Large intestine (tissue), 12 donors: ENCODE results near the gene SREK1IP1. TPM values are rescaled to one million over a fixed set of nuclear protein-coding genes. Genes with fewer than 3 reads are reported as not detected.

Source experiments
- DNase-seq, 2 donors: peaks; one replicate each; pipeline versions ENCODE4 v3.0.0 to v3.0.0-alpha.2; 2013
- H3K27ac ChIP-seq: one replicate; pipeline ENCODE4 v1.5.1; 2013; ENCODE audit warnings: low read length
- H3K27me3 ChIP-seq: 2 replicates; pipeline ENCODE4 v1.6.1; 2013; ENCODE audit warnings: low read length; ENCODE audit not compliant: control insufficient read depth, insufficient read depth
- H3K36me3 ChIP-seq: 2 replicates; pipeline ENCODE4 v1.6.1; 2013; ENCODE audit warnings: low read length; ENCODE audit not compliant: control insufficient read depth, insufficient read depth
- H3K4me1 ChIP-seq: one replicate; pipeline ENCODE4 v1.6.1; 2013; ENCODE audit warnings: low read length; ENCODE audit not compliant: control insufficient read depth, insufficient read depth
- H3K4me3 ChIP-seq: one replicate; pipeline ENCODE4 v1.5.1; 2013; ENCODE audit warnings: low read length
- H3K9me3 ChIP-seq: one replicate; pipeline ENCODE4 v1.6.1; 2013; ENCODE audit warnings: mild to moderate bottlenecking, low read depth, low read length, moderate library complexity; ENCODE audit not compliant: control insufficient read depth
- WGBS: methylation state at CpG from one replicate; pipeline ENCODE4 v1.1.5; 2013; ENCODE audit warnings: low lambda C conversion rate; ENCODE audit not compliant: insufficient coverage; 5-methylcytosine and 5-hydroxymethylcytosine counted together
- long read RNA-seq, 11 donors: transcript quantifications; one replicate each; lab custom pipeline, GENCODE V29; 2026
- polyA plus RNA-seq: library from polyadenylated mRNA; unstranded; fragments of 120-200 nt; gene quantifications from one replicate; pipeline ENCODE4 v1.2.1, GENCODE V29; 2013

The SREK1IP1 gene
- polyA plus RNA-seq, result 14.7 TPM
- long read RNA-seq, donor 1, full-length matches to known transcripts, result 22 of 35 reads
- long read RNA-seq, donor 1, partial matches to known transcripts, result 13 of 35 reads
- long read RNA-seq, donor 1, other reads (novel, unspliced or antisense), result 0 of 35 reads
- long read RNA-seq, donor 2, full-length matches to known transcripts, result 45 of 69 reads
- long read RNA-seq, donor 2, partial matches to known transcripts, result 24 of 69 reads
- long read RNA-seq, donor 2, other reads (novel, unspliced or antisense), result 0 of 69 reads
- long read RNA-seq, donor 3, full-length matches to known transcripts, result 57 of 93 reads
- long read RNA-seq, donor 3, partial matches to known transcripts, result 36 of 93 reads
- long read RNA-seq, donor 3, other reads (novel, unspliced or antisense), result 0 of 93 reads
- long read RNA-seq, donor 4, full-length matches to known transcripts, result 5 of 5 reads
- long read RNA-seq, donor 4, partial matches to known transcripts, result 0 of 5 reads
- long read RNA-seq, donor 4, other reads (novel, unspliced or antisense), result 0 of 5 reads
- long read RNA-seq, donor 5, full-length matches to known transcripts, result 37 of 50 reads
- long read RNA-seq, donor 5, partial matches to known transcripts, result 13 of 50 reads
- long read RNA-seq, donor 5, other reads (novel, unspliced or antisense), result 0 of 50 reads
- long read RNA-seq, donor 6, full-length matches to known transcripts, result 30 of 116 reads
- long read RNA-seq, donor 6, partial matches to known transcripts, result 74 of 116 reads
- long read RNA-seq, donor 6, other reads (novel, unspliced or antisense), result 12 of 116 reads
- long read RNA-seq, donor 7, full-length matches to known transcripts, result 24 of 34 reads
- long read RNA-seq, donor 7, partial matches to known transcripts, result 10 of 34 reads
- long read RNA-seq, donor 7, other reads (novel, unspliced or antisense), result 0 of 34 reads
- long read RNA-seq, donor 8, full-length matches to known transcripts, result 69 of 166 reads
- long read RNA-seq, donor 8, partial matches to known transcripts, result 75 of 166 reads
- long read RNA-seq, donor 8, other reads (novel, unspliced or antisense), result 22 of 166 reads
- long read RNA-seq, donor 9, full-length matches to known transcripts, result 34 of 48 reads
- long read RNA-seq, donor 9, partial matches to known transcripts, result 14 of 48 reads
- long read RNA-seq, donor 9, other reads (novel, unspliced or antisense), result 0 of 48 reads
- long read RNA-seq, donor 10, full-length matches to known transcripts, result 44 of 136 reads
- long read RNA-seq, donor 10, partial matches to known transcripts, result 82 of 136 reads
- long read RNA-seq, donor 10, other reads (novel, unspliced or antisense), result 10 of 136 reads
- long read RNA-seq, donor 11, full-length matches to known transcripts, result 34 of 47 reads
- long read RNA-seq, donor 11, partial matches to known transcripts, result 13 of 47 reads
- long read RNA-seq, donor 11, other reads (novel, unspliced or antisense), result 0 of 47 reads

DNA sequence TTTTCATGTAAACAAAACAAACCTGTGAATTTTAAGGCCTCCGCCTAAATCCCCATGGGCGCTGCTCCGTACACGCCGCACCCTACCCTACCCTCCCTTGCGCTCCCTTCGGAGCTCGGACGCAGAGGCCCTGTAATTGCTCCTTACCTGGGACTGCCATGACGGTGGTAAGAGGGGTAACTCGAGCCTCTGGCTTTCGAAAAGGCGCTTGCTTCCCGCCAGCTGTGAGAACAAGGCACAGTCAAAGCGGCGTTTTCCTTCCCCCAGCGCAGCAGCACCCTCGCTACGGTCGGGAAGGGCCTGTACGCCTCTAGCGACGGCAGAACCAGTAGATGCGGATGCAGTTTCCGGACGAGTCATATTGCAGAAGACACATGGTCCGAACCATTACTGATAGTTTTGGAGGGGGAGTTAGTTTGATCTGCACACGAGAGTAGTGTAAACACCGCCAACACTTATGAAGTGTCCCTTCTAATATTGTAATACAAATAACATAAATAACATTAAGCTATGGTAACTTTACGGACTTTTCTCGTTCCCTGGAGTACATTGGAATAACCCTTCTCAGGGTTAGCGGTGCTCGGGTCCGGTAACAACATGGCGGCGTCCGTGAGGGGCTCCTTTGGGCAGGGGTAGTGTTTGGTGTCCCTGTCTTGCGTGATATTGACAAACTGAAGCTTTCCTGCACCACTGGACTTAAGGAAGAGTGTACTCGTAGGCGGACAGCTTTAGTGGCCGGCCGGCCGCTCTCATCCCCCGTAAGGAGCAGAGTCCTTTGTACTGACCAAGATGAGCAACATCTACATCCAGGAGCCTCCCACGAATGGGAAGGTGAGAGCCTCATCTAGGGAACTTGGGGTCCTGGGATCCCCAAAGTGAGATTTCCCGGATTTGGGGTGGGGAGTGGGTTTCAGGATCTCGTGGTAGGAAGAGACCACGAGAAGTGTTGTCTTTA, at the start of gene SREK1IP1, which contains the start of gene CWC27:
Gene SREK1IP1 (minus strand): TSS at position 334 of the 955 bp plus-strand sequence. CDS start 174 bp downstream, at position 160.
Gene CWC27 (plus strand): TSS at position 573 of the 955 bp plus-strand sequence. CDS start 217 bp downstream, at position 790.
- Histone ChIP-seq H3K4me1 (peaks cover 24% of the 10 kb centered on the region), H3K36me3 (peaks cover 11% of the 10 kb centered on the region), H3K9me3 (no peaks in the 10 kb centered on the region), H3K27me3 (no peaks in the 10 kb centered on the region), H3K4me3 (peak within 1 kb of the TSS; percentile 72), H3K27ac (peak within 1 kb of the TSS; percentile 83)
- peak; percentile 83 to 94 for DNase-seq
- no CpG with 5 or more reads among the region's 48 CpGs for WGBS

DNA sequence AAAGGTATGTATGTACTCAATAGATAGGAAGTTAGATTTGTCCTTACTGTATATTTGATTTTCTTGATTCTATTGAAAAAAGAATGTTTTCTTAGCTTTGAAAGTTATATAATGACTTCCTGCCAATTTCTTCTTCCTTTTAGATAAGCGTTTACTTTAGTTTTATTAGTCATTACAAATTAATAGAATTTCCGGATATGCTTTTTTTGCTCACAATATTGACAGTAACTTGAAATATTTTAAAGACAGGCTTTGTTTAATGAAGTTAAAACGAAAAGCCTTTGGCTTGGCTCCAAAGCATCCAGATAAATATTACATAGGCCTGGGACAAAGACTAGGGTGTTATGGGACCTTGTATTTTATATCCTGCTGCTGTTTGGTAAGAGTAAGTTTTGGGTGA, 49.8 kb upstream of the SREK1IP1 start:
- no peaks in the 10 kb centered on the region for H3K9me3 ChIP-seq
- 77% methylated on average over 1 of the region's 3 CpGs for WGBS
- H3K4me1 ChIP-seq, result no peaks in the 10 kb centered on the region
- no peak overlapping the region for H3K4me3 ChIP-seq
- DNase-seq, result no peak
- H3K27me3 ChIP-seq, result no peaks in the 10 kb centered on the region
- H3K36me3 ChIP-seq, result peaks cover 9% of the 10 kb centered on the region
- H3K27ac ChIP-seq, result no peak overlapping the region

- Histone ChIP-seq H3K9me3 (no peaks in the 10 kb centered on the region), H3K36me3 (peaks cover 9% of the 10 kb centered on the region), H3K27me3 (no peaks in the 10 kb centered on the region), H3K4me3 (no peak overlapping the region), H3K27ac (no peak overlapping the region), H3K4me1 (no peaks in the 10 kb centered on the region)
- no CpG with 5 or more reads among the region's 2 CpGs for WGBS
- no peak for DNase-seq
Measured at GRCh38 chr5:64814073-64814472, 45.6 kb upstream of the SREK1IP1 start.

- WGBS, result no CpG with 5 or more reads among the region's 1 CpG
- peak; percentile 21 to 29 for DNase-seq
- no peak overlapping the region for H3K4me3 ChIP-seq
- no peak overlapping the region for H3K27ac ChIP-seq
- no peaks in the 10 kb centered on the region for H3K4me1 ChIP-seq
- H3K27me3 ChIP-seq, result no peaks in the 10 kb centered on the region
- no peaks in the 10 kb centered on the region for H3K9me3 ChIP-seq
- H3K36me3 ChIP-seq, result peaks cover 13% of the 10 kb centered on the region
Measured at GRCh38 chr5:64811050-64811640, 42.7 kb upstream of the SREK1IP1 start.

GRCh38 chr5:64807520-64807919, 39.0 kb upstream of the SREK1IP1 start:
- Histone ChIP-seq H3K4me3 (no peak overlapping the region), H3K27ac (no peak overlapping the region), H3K36me3 (peaks cover 12% of the 10 kb centered on the region), H3K4me1 (no peaks in the 10 kb centered on the region), H3K27me3 (no peaks in the 10 kb centered on the region), H3K9me3 (no peaks in the 10 kb centered on the region)
- DNase-seq, result no peak
- WGBS, result 81% methylated on average over 5 of the region's 5 CpGs

DNA sequence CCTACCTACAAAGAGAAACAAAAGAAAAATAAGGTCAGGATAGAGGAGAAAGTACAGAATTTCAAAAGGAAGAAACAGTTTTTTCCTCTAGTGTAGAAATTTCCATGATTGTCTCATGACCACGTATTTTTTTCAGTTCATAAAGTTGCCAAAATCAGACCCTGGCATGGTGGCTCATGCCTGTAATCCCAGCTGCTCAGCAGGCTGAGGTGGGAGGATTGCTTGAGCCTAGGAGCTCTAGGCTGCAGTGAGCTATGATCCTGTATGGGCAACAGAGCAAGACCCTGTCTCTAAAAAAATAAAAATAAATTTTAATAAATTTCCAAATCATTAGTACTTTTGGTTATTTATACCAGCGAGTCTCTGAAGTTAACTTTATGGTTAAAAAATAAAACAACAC, 38.0 kb upstream of the SREK1IP1 start:
- H3K36me3 ChIP-seq, result peaks cover 17% of the 10 kb centered on the region
- no peaks in the 10 kb centered on the region for H3K27me3 ChIP-seq
- H3K4me3 ChIP-seq, result no peak overlapping the region
- no peaks in the 10 kb centered on the region for H3K9me3 ChIP-seq
- no peak overlapping the region for H3K27ac ChIP-seq
- no peaks in the 10 kb centered on the region for H3K4me1 ChIP-seq
- no peak for DNase-seq
- WGBS, result 100% methylated on average over 1 of the region's 2 CpGs

GRCh38 chr5:64800926-64801325, 32.4 kb upstream of the SREK1IP1 start:
- no peak overlapping the region for H3K4me3 ChIP-seq
- H3K27me3 ChIP-seq, result no peaks in the 10 kb centered on the region
- WGBS, result 83% methylated on average over 2 of the region's 2 CpGs
- H3K36me3 ChIP-seq, result peaks cover 14% of the 10 kb centered on the region
- no peaks in the 10 kb centered on the region for H3K4me1 ChIP-seq
- DNase-seq, result no peak
- H3K27ac ChIP-seq, result no peak overlapping the region
- no peaks in the 10 kb centered on the region for H3K9me3 ChIP-seq

DNA sequence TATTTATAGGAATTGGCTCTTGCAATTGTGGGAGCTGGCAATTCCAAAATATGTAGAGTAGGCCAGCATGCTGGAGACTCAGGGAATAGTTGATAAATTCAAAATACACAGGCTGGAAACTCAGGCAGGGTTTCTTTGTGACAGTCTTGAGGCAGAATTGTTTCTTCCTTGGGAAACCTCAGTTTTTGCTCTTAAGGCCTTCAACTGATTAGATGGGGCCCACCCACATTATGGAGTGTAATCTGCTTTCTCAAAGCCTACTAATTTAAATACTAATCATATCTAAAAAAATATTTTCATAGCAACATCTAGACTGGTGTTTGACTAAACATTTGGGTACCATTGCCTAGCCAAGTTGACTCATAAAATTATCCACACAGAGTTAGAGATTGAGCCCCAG, 27.8 kb upstream of the SREK1IP1 start:
- Histone ChIP-seq H3K27ac (no peak overlapping the region), H3K27me3 (no peaks in the 10 kb centered on the region), H3K36me3 (no peaks in the 10 kb centered on the region), H3K4me1 (peaks cover 19% of the 10 kb centered on the region), H3K9me3 (no peaks in the 10 kb centered on the region), H3K4me3 (no peak overlapping the region)
- DNase-seq, result no peak
